ENCODE data around the gene RGS19.

- TF ChIP-seq POLR2A (IDR thresholded peaks at IDR 0.05) (no peak), CTCF (IDR thresholded peaks at IDR 0.05) (no peak)
These were observed 40.0 kb upstream of the RGS19 start for GRCh38 chr20:64119301-64119680.
